ENCODE results near the gene VEPH1. TPM values are rescaled to one million over a fixed set of nuclear protein-coding genes. Genes with fewer than 3 reads are reported as not detected.

The VEPH1 gene
- total and polyA plus RNA-seq, 9 of the 15 experiments (the other 6 are each of a cell fraction or from before 2014, with no cell fraction given), result 4.5 to 15.6 (median 5.8) TPM

DNA sequence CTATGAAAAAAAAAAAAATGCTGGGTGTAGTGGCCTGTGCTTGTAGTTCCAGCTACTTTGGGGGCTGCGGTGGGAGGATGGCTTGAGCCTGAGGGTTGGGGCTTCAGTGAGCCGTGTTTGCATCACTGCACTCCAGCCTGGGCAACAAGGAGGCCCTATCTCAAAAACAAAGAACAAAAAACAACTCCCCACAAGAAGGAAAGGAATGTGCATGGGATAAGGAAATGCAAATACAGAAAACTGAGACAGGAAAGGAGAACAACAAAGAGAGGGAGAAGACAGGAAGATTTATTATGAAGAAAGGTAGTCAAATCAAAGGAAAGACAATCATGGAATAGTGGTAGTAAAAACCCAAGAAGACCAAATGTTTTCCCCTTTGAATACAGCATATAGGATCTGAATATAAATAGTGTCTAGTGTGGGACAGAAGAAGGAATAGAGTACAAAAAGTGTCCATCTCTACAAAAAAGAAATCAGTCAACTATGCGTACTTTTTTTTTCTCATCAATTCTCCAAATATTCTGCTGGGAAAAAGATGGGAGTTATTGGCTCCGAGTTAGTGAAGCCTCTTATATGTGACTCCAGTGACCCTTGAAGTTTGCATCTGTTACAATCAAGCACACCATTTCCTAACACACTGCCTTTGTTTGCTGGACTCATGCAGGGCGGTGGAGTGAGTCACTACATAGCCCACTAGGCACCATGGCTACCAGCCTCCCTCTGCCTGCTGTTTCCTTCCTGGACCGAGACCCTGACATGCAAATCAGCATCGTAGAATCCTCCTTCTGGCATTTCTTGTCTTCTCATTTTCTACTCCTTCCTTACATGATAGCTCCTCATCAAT, 167.8 kb downstream of the VEPH1 start (continued):
- TF ChIP-seq, protein P1, sequence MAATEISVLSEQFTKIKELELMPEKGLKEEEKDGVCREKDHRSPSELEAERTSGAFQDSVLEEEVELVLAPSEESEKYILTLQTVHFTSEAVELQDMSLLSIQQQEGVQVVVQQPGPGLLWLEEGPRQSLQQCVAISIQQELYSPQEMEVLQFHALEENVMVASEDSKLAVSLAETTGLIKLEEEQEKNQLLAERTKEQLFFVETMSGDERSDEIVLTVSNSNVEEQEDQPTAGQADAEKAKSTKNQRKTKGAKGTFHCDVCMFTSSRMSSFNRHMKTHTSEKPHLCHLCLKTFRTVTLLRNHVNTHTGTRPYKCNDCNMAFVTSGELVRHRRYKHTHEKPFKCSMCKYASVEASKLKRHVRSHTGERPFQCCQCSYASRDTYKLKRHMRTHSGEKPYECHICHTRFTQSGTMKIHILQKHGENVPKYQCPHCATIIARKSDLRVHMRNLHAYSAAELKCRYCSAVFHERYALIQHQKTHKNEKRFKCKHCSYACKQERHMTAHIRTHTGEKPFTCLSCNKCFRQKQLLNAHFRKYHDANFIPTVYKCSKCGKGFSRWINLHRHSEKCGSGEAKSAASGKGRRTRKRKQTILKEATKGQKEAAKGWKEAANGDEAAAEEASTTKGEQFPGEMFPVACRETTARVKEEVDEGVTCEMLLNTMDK (IDR thresholded peaks at IDR 0.05; ENCODE audit: borderline replicate concordance, insufficient read depth, low read depth, low read length, poor library complexity, severe bottlenecking), result no peak
- TF ChIP-seq NCOR1 (IDR thresholded peaks at IDR 0.05) (no peak), IRF9 (tag; IDR thresholded peaks at IDR 0.05) (no peak), ZFP30 (CRISPR knock-in tag; IDR thresholded peaks at IDR 0.05; ENCODE audit: borderline replicate concordance) (no peak), FUS (optimal IDR thresholded peaks at IDR 0.05; ENCODE audit: low read depth, low read length) (no peak), ZKSCAN8 (CRISPR knock-in tag; IDR thresholded peaks at IDR 0.05) (no peak), ZNF140 (CRISPR knock-in tag; IDR thresholded peaks at IDR 0.05) (no peak), NR2C1 (IDR thresholded peaks at IDR 0.05) (no peak), NR2C1 (tag; IDR thresholded peaks at IDR 0.05) (no peak), KLF16 (IDR thresholded peaks at IDR 0.05) (no peak)
